SKM-1 (cell line): ENCODE results near the gene C1orf21.

Source experiments
- DNase-seq: peaks from one replicate; lab custom pipeline; 2025; ENCODE audit not compliant: unreplicated experiment; lab: John Stamatoyannopoulos, UW

The C1orf21 gene

DNA sequence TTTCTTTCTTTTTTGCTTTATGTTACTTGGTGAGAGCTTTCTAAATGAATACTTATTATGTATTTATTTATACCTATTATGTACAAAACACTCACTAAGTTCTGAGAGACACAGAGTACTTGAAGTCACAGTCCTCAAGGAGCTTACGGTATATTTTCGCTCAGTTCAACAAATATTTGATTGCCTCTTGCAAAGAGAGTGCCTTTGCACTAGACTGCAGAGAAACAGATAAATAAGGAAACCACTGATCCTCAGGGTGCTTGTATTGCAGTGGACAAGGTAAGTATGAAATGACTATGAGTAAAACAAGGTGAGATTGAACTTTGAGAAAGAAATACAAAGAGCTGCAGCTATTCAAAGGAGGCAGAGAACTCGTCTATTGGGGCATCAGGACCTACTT is 123.3 kb downstream of the C1orf21 start:
- DNase-seq = no peak

GRCh38 chr1:184512724-184513123 is 125.9 kb downstream of the C1orf21 start:
- DNase-seq = no peak

GRCh38 chr1:184513421-184513820 is 126.6 kb downstream of the C1orf21 start:
- DNase-seq = no peak

GRCh38 chr1:184513966-184514365 is 127.1 kb downstream of the C1orf21 start:
- DNase-seq = no peak

DNA sequence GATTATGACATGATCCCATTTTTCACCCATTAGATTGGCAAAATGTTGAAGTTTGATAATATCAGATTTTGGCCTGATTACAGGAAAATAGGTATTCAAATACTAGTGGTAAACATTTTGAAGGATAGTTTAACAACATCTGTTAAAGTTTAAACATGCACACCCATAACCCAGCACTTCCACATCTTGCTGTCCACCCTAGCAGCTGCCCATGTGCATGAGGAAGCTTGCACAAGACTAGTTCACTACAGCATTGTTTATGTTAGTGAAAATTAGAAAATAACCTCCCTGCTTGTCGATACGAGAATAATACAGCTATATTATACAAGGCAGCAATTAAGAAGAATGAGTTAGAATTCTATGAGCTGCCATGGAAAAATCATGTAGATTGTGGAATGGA is 127.6 kb downstream of the C1orf21 start:
- no peak for DNase-seq

GRCh38 chr1:184517130-184517529 is 130.3 kb downstream of the C1orf21 start:
- DNase-seq = no peak

DNA sequence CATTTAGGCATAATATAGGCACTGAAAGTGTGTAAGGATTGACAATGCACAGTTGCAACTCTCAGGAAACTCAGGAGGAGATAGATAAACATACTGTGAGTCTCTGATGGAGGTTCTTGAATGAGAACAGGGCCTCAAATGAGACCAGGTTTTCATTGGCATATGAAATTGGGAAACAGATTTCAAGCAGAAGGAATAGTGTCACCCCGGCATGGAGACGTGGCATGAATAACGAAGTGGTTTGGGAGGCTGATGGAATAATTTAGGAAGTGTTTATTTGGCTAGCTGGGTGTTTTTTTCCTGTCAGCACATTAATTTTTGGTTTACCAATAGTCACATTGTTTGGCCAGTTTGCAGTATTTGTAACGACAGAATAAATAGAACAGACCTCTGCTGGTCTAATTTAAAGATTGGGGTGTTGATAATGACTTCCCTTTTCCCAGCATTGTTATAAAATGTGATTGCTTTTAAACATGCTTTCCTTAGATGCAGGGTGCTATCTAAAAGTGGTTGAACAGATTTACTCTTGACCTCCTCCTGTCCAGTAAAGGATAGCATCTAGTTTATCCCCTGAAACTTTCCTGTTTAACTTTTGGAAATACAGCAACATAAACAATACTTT is 132.0 kb downstream of the C1orf21 start:
- no peak for DNase-seq

- DNase-seq = no peak
Observed at GRCh38 chr1:184520336-184520735, 133.5 kb downstream of the C1orf21 start.

DNA sequence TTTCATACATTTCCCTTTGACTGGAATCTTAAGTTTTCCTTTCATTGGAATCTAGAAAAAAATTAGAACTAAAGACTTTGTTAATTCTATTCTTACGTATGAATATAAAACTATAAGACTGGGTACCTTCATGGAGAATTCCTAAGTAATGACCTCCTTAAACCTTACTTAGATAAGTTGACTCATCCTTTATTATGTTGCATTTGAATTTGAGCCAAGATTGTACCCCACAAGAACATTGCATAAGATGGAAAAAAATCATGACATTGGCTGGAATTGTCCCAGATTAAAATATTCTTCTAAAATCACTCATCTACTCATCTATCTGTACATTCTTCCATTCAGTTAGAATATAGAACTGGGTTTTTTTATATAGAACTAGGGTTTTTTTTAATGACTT is 137.4 kb downstream of the C1orf21 start:
- DNase-seq = no peak

DNA sequence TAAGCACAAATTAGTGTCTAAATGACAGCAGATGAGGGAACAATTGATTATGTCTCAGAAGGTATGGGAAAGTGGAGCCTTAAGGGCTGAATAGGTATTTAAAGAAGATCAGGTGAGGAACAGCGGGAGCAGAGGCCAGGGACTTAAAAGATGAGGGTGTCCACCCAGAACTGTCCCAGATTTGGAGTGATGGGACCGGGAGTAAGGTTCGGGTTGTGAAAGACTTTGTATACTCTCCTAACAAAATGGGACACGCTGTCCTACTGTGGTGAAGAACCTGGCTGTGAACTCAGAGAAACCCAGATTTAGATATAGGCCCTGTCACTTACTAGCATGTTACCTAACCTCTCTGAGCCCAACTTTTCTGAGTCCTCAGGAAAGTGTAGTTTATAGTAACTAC is 140.6 kb downstream of the C1orf21 start:
- DNase-seq = no peak

DNA sequence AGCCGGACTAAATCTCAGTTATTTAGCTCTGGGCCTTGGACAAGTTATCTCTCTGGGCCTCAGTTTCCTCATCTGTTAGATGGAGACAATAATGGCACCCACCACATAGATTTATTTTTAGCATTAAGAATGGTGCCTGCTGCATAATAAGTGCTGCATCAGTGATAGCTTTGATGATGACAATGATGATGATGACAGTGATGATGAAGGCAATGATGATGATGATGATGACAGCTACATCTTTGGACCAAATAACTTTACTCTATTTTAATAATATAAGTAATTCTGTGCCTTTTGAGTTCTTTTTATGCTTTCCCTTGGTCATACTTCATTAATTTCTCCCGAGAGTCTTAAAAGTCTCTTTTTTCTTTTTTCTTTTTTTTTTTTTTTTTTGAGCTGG is 143.4 kb downstream of the C1orf21 start:
- DNase-seq = no peak

DNA sequence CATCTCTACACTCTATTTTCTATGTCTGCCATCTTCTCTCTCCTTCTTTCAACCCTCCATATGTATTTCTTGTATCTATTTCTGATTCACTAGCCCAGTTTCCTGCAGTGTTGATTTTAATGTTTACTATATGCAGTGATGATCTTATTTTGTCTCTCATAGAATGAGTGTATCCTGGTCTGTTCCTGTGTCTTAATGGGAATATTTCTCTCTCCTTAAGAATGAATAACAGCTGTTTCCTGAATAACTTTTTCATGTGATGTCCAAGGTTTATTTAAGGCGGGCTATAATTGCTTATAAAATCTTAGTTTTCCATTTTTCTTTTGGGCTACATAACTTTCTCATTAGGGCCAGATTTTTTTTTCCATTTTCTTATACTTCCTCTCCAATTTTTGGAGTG is 144.5 kb downstream of the C1orf21 start:
- DNase-seq = no peak

DNA sequence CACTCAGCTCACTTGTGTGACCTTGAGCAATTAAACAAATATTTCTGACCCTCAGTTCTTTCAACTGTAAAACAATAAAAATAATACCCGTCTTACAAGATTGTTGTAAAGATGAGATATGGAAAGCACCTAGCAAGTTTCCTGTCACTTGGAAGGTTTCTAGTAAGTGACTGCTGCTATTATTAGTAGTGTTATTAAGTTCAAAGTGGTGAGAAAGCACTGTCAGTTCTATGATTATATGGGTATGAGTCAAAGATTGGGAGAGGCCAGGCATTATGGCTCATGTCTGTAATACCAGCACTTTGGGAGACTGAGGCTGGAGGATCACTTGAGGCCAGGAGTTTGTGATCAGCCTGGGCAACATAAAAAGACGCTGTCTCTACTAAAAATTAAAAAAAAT is 145.4 kb downstream of the C1orf21 start:
- DNase-seq = no peak

DNA sequence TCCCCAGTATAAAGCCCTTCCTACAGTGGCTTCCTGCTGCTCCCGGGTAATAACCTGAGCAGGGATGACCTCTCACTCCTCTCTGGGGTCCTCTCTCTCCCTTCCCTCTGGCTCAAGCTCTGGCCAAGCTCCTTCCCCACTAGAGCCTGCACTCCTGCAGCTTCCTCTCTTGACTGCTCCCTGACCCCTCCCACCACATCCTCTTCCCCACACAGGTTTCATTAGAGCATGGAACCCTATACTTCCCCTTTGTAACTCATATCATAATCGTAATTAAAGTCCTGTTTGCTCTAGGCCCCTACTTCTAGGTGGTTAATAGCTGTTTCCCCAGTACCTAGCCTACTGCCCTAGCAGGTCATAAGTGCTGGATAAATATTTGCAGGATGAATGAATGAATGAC is 146.2 kb downstream of the C1orf21 start:
- DNase-seq = peak; percentile 88

DNA sequence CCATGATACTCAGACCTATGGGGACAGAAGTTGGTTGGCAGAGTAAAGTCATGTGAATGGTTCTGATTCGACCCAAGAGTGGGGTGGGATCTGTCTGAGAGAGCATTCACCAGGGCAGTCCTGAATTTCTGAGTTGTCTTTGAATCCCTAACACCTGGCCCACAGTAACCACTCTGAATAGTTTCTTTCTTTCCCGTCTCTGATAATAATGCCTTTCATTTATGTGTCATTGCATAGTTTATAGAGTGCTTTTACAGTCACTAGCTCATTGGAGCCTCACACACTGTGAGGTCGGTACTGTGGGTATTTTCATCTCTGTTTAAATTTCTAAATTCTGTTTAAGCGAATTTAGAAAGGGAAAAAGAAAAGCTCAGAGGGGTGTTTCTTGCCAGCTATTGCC is 147.1 kb downstream of the C1orf21 start:
- DNase-seq = no peak

GRCh38 chr1:184534690-184535089 is 147.9 kb downstream of the C1orf21 start:
- no peak for DNase-seq

GRCh38 chr1:184535191-184535970 is 148.6 kb downstream of the C1orf21 start:
- DNase-seq = no peak

GRCh38 chr1:184536246-184536985 is 149.6 kb downstream of the C1orf21 start:
- no peak for DNase-seq

DNA sequence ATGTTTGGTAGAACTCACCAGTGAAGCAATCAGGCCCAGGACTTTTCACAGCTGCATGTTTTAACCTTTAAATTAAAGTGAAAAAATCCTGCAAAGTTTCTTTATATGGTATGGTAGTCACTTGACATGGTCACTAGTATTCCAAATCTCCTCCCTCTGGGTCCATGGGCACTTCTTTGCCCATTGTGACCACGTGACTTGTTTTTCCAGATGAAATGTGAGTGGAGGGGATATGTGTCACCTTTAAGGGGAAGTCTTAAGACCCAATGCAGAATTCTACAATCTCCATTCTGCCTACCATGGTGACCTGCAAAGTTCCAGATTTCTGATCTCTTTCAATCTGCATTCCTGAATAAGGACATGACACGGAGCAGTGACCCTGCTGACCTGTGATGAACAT is 152.8 kb downstream of the C1orf21 start:
- DNase-seq = no peak

DNA sequence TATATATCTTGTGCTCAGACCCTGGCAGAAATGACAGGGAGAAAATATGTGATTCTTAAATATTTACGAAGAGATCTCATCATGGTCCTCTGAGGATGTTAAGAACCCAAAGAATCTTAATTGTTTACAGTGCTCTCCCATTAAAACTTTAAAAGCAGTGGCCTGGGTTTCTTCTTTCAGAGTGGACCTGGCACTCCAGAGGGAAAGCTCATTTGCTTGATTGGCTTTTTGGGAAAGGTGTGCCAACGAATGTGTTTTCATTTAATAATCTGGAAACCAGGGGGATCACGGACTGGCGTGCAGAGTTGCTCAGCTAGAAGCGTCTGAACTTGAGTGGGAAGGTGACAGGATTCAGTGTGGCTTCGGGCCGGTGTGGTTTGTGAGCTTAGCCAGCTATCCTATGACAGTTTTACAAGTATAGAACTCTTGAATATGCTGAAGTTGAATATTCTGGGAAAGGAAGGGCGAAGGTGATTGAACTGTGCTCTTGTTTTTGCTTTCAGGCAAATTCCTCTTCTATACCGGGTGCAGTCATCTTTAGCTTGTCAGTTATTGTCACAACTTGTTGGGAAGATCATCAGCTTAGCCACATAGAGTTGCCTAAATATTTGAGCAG is 154.8 kb downstream of the C1orf21 start:
- no peak for DNase-seq

DNA sequence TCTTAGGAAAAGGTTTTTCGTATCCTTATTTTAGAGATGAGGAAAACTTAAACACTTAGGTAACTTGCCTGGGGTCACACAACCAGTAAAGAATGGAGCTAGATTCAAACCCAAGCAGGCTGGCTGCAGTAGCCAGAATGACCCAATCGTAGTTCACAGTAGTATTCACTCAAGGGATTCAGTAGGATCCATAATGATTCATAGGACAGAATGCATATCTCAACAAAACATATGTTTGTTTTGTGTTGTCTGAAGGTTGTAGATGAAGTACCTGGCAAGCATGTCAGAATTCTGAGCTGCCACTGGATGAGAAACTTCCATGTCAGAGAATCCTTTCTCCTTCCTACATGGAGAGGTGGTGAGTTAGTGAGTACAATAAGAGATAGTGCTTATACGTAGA is 155.5 kb downstream of the C1orf21 start:
- DNase-seq = no peak

DNA sequence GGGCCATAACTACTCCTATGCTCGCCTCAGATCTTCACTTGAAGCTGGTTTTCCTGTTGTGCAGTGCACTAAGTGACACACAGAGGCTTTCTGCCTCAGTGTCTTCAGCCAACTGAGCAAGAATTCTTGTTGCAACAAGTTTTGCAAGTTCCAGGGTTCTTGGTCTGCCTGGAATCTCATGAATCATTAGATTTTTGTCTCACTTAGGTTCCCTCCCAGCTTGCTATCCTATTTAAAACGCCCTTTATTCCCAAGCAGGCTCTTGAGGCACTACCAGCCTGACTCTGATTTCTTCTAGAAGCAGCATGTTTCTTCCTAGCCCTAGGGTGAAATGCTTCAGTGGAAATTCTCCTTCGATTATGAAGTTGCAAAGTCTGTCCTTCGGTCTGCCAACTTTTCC is 158.8 kb downstream of the C1orf21 start:
- no peak for DNase-seq
